ENCODE measurements around the gene TUBB2A.

DNA sequence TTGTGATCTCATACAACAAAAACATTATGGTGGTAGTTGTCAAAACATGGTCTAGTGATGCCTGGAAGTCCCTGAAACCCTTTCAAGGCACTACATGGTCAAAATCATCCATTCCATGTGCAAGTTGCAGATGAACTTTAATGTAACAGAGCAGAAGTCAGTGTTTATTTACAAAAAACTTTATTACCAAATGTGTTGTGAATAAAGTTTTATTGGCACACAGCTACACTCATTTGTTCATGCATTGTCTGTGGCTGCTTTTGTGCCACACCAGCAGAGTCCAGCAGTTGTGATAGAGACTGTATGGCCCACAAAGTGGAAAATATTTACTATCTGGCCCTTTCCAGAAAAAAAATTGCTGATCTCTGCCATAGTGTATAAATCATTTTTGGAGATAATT, 43.3 kb upstream of the TUBB2A start:
- TF ChIP-seq POLR2AphosphoS5 (IDR thresholded peaks at IDR 0.05), result no peak
- TF ChIP-seq, protein P1, sequence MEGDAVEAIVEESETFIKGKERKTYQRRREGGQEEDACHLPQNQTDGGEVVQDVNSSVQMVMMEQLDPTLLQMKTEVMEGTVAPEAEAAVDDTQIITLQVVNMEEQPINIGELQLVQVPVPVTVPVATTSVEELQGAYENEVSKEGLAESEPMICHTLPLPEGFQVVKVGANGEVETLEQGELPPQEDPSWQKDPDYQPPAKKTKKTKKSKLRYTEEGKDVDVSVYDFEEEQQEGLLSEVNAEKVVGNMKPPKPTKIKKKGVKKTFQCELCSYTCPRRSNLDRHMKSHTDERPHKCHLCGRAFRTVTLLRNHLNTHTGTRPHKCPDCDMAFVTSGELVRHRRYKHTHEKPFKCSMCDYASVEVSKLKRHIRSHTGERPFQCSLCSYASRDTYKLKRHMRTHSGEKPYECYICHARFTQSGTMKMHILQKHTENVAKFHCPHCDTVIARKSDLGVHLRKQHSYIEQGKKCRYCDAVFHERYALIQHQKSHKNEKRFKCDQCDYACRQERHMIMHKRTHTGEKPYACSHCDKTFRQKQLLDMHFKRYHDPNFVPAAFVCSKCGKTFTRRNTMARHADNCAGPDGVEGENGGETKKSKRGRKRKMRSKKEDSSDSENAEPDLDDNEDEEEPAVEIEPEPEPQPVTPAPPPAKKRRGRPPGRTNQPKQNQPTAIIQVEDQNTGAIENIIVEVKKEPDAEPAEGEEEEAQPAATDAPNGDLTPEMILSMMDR (IDR thresholded peaks at IDR 0.05), result no peak
- no peak for TF ChIP-seq POLR2A (IDR thresholded peaks at IDR 0.05; ENCODE audit: low read depth)
- TF ChIP-seq EP300 (IDR thresholded peaks at IDR 0.05), result no peak
